GM10266 (cell line): Measurements from ENCODE around the gene ADAMTS14.
A peak's percentile ranks its signal among the peaks of the same experiment; 100 is the strongest.
"Not testable (repeated sequence)": the region's sequence is repeated elsewhere in the genome, so short reads cannot be mapped to it uniquely, and the experiment has no call there.

ENCODE experiments used
- DNase-seq: peaks from one replicate; pipeline ENCODE4 v3.0.0; 2012; ENCODE audit errors: extremely low spot score
- TF ChIP-seq, protein P1 (sequence below): IDR thresholded peaks from 2 replicates; pipeline ENCODE4 v1.5.1; 2012; ENCODE audit warnings: mild to moderate bottlenecking, low read depth; ENCODE audit not compliant: control insufficient read depth, insufficient read depth; ENCODE audit errors: missing control alignments

ADAMTS14 gene, protein sequence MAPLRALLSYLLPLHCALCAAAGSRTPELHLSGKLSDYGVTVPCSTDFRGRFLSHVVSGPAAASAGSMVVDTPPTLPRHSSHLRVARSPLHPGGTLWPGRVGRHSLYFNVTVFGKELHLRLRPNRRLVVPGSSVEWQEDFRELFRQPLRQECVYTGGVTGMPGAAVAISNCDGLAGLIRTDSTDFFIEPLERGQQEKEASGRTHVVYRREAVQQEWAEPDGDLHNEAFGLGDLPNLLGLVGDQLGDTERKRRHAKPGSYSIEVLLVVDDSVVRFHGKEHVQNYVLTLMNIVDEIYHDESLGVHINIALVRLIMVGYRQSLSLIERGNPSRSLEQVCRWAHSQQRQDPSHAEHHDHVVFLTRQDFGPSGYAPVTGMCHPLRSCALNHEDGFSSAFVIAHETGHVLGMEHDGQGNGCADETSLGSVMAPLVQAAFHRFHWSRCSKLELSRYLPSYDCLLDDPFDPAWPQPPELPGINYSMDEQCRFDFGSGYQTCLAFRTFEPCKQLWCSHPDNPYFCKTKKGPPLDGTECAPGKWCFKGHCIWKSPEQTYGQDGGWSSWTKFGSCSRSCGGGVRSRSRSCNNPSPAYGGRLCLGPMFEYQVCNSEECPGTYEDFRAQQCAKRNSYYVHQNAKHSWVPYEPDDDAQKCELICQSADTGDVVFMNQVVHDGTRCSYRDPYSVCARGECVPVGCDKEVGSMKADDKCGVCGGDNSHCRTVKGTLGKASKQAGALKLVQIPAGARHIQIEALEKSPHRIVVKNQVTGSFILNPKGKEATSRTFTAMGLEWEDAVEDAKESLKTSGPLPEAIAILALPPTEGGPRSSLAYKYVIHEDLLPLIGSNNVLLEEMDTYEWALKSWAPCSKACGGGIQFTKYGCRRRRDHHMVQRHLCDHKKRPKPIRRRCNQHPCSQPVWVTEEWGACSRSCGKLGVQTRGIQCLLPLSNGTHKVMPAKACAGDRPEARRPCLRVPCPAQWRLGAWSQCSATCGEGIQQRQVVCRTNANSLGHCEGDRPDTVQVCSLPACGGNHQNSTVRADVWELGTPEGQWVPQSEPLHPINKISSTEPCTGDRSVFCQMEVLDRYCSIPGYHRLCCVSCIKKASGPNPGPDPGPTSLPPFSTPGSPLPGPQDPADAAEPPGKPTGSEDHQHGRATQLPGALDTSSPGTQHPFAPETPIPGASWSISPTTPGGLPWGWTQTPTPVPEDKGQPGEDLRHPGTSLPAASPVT

DNA sequence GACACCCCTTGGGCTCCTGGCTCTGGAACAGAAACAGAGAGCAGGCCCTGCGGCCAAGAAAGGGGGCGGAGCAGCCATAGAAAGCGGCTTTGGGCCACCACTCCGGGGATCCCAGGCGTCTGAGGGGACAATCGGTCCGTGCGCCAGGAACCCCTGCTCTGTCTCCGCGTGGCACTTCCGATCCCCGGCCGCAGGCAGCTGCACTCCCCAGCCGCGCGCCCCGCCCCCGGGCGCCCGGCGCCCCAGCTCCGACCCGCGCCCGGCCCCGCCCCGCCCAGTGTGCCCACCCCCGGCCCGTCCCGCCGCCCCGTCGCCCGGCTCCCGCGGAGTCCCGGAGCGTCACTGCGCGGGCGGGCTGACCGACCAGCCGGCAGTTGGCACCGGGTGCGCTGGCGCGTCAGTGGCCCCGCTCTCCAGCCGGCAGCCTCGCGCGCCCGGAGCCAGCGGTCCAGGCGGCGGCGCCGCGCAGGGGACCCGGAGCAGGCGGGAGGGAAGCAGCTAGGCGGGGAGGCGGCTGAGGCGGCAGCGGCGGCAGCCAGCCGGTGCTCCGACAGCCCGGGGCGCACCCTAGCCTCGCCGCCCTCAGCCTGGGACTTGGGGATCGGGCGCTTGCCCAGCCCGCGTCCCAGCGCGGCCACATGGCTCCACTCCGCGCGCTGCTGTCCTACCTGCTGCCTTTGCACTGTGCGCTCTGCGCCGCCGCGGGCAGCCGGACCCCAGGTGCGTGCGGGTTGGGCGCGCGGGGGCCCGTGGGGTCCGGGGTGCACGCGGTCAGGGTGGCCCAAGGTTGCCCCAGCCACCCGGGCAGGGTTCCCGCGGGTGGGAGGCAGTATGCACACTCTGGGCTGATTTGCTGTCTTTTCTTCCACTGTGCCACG lies at the start of gene ADAMTS14:
ADAMTS14 (plus strand) TSS at position 342 of the 878 bp plus-strand sequence; CDS start at position 639, 297 bp downstream.
- TF ChIP-seq, protein P1, sequence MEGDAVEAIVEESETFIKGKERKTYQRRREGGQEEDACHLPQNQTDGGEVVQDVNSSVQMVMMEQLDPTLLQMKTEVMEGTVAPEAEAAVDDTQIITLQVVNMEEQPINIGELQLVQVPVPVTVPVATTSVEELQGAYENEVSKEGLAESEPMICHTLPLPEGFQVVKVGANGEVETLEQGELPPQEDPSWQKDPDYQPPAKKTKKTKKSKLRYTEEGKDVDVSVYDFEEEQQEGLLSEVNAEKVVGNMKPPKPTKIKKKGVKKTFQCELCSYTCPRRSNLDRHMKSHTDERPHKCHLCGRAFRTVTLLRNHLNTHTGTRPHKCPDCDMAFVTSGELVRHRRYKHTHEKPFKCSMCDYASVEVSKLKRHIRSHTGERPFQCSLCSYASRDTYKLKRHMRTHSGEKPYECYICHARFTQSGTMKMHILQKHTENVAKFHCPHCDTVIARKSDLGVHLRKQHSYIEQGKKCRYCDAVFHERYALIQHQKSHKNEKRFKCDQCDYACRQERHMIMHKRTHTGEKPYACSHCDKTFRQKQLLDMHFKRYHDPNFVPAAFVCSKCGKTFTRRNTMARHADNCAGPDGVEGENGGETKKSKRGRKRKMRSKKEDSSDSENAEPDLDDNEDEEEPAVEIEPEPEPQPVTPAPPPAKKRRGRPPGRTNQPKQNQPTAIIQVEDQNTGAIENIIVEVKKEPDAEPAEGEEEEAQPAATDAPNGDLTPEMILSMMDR: no peak
- peak; percentile 64 for DNase-seq

- DNase-seq: no peak
- TF ChIP-seq, protein P1: no peak
These were observed 49.8 kb upstream of the ADAMTS14 start for GRCh38 chr10:70622541-70622940.

DNA sequence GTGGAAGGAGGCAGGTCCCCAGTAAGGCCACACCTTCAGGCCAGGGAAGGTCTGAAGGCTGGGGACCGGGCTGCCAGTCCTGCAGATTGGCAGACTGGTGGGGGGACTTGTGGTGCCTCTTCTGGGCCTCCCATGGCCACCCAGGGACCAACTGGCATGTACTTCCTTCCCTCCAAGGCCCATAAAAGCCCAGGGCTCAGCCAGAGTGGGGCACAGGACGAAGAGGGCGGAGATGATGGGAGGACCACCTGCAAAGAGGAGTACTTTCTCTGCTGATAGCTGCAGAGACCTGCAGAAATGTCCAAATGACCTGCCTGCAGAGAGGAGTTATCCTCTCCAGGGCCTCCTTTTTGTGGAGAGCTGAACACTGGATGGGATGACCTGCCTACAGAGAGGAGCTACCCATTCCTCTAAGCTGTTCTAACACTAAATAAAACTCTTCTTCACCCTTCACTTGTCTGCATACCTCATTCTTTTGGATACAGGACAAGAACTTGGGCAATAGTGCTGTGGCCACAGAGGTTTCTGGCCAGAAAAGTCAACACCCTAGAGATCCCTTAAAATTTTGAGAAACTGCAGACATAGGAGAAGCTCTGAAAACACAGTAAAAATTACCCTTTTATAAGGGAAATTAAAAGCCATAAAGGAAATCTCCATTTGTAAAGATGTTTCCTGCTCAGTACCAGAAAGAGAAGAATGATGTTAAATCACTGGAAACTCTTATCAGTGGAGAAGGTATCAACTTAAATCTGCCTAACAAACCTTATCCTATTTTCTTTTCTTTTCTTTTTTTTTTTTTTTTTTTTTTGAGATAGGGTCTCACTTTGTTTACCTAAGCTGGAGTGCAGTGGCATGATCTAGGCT lies 49.1 kb upstream of the ADAMTS14 start:
- no peak for DNase-seq
- TF ChIP-seq, protein P1: no peak

- DNase-seq: no peak
- TF ChIP-seq, protein P1: no peak
These were observed 46.2 kb upstream of the ADAMTS14 start for GRCh38 chr10:70626056-70626455.

DNA sequence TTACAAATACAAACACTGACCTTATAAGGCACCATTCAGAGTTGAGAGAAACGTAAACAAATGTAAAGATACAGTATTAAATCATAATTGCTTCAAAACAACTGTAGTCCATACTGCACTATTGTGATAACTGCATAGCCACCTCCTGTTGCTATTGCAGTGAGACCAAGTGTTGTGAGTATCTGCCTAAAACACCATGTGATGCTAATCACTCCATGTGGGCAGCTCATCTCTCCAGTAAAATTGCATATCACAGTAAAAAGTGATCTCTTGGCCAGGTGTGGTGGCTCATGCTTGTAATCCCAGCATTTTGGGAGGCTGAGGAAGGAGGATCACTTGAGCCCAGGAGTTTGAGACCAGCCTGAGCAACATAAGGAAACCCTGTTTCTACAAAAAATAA lies 43.0 kb upstream of the ADAMTS14 start:
- TF ChIP-seq, protein P1: no peak
- DNase-seq: no peak

DNA sequence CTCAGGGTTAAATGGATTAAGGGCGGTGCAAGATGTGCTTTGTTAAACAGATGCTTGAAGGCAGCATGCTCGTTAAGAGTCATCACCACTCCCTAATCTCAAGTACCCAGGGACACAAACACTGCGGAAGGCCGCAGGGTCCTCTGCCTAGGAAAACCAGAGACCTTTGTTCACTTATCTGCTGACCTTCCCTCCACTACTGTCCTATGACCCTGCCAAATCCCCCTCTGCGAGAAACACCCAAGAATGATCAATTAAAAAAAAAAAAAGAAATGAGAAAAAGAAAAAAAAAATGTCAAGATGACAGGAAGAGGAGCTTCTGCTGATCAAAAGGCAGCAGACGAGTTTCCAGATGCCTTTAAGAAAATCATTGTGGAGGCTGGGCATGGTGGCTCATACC lies 40.6 kb upstream of the ADAMTS14 start:
- not testable (repeated sequence) for DNase-seq
